NCI-H1694 (cell line): ENCODE measurements around the gene TOP2B.

ENCODE experiments used
- DNase-seq: peaks from one replicate; lab custom pipeline; 2025; lab: John Stamatoyannopoulos, UW

The TOP2B gene, protein sequence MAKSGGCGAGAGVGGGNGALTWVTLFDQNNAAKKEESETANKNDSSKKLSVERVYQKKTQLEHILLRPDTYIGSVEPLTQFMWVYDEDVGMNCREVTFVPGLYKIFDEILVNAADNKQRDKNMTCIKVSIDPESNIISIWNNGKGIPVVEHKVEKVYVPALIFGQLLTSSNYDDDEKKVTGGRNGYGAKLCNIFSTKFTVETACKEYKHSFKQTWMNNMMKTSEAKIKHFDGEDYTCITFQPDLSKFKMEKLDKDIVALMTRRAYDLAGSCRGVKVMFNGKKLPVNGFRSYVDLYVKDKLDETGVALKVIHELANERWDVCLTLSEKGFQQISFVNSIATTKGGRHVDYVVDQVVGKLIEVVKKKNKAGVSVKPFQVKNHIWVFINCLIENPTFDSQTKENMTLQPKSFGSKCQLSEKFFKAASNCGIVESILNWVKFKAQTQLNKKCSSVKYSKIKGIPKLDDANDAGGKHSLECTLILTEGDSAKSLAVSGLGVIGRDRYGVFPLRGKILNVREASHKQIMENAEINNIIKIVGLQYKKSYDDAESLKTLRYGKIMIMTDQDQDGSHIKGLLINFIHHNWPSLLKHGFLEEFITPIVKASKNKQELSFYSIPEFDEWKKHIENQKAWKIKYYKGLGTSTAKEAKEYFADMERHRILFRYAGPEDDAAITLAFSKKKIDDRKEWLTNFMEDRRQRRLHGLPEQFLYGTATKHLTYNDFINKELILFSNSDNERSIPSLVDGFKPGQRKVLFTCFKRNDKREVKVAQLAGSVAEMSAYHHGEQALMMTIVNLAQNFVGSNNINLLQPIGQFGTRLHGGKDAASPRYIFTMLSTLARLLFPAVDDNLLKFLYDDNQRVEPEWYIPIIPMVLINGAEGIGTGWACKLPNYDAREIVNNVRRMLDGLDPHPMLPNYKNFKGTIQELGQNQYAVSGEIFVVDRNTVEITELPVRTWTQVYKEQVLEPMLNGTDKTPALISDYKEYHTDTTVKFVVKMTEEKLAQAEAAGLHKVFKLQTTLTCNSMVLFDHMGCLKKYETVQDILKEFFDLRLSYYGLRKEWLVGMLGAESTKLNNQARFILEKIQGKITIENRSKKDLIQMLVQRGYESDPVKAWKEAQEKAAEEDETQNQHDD (N-terminal part only)

DNA sequence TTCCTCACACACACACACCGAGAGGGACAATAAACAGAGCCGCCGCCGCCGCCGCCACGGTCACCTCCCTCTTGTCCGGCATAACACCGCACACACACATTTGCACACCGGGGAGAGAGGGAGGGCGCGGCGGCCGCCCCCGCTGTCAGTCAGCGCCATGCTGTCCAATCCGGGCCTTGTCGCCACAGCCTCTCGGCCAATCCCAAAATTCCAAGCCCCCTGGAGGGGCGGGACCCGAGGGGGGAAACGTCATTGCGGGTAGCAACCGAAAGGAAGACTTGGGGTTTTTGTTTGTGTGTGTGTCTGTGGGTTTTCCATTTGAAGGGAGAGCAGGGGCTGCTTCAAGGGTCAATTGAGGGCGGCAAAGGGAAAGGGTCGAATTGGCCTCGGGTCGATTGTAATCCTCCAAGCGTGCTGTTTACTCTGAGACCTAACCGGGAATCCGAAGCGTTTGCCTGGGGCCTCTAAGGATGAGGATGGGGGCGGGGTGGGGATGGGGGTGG, at the start of gene TOP2B:
Gene TOP2B (minus strand): TSS at position 96 of the 503 bp plus-strand sequence. CDS start 610 bp downstream, outside the sequence.
- DNase-seq = peak; percentile 48

DNA sequence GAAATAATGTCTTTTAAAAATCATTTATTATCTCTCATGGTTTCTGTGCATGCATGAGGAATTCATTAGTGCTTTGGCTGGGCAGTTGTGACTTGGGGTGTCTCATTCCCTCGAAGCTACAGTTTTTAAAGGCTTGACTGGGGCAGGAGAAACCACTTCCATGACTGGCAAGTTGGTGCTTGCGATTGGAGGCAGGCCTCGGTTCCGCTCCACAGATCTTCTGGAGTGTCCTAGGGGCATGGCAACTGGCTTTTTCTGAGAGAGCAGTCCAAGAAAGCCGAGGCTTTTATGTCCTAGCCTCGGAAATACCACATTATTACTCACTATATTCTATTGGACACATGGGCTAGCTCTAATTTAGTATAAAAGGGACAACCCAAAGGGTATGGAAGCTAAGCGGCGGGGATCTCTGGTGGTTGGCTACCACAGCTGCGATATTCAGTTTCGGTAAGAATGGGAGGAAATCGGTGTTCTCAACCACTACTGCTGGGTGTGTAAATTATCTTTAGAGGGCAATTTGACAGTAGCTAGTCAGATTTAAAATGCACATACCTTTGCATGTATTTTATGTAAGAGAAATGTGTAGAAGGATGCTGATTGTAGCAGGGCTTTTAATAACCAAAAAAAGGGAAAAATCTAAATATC, 48.8 kb upstream of the TOP2B start:
- DNase-seq = no peak

DNA sequence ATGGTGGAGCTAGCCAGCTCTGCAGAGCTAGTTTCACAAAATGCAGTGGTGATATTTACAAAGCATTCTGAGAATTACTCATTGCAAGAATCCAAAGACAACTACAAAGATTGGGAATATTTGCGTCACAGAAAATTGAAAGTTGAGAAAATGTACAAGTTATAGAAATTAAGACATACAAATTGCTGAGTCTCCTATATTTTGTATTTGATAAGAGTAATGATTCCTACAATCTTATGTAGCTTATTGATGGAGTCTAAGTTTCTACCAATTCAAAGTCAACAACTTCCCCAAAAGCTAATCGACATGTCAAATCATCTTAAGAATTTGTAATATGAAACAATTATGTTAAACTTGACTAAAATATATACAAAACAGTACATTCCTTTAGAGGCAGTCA, 46.4 kb upstream of the TOP2B start:
- DNase-seq = no peak

DNA sequence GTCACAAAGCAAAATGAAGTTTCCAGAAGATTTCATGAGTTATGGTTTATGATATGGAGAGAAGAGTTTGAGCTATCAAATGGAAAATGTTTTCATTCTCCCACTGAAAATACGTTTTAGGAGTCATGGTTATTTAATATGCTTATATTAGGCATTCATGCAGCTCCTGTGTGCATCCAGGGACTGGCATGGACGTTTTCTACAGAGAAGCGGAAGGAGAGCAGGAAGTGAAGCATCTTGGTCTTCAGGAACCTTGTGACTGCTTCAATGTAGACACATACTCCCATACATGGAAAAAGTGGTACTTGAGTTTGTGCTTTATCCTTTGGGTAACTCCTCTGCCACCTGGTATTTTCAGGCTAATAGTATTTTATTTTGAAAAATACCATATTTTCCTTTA, 43.3 kb upstream of the TOP2B start:
- DNase-seq = no peak

DNA sequence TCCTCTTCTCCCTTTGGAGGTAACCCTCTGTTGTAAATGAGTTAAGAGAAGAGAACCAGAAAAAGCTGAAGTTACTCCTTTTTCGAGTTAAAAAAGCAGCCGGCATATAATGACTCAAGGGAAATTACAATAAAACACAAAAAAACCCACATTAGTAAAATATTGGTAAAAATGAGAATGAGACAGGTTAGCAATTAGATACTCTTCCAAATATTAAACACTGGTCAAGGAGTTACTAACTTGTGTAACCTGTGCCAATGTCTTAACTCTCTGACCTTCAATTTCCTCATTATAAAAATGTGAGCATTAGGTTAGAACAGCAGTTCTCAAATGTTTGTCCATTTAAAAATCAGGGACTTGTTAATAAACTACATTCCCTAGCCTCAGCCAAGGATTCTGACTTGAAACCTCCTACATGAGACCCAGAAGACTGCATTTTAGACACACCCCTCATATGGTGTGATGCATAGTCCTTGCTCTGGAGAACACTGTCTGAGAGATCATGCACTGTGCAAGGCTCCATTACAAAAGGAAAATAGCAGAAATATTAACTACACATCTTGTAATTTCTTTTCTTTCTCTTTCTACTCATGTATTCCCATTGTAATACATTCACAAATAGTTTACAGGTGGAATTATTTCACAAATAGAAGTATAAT, 42.7 kb upstream of the TOP2B start:
- no peak for DNase-seq

DNA sequence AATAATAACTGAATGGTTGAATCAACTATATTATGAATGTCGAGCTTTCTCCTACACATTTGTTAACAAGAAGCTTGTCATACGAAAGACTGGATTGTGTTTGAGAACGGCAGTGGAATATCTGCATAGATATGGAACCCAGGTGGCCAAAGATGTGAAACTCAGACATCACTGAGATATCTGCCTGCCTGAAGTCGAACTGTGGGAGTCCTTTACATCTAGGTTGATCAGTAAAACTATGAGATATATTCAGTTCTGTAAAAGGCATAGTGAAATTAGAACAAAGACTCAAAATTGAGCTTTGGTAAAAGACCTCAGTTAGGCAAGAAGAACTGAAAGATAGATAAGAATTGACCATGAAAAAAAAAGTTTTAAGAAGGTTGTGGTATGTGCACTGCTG, 41.5 kb upstream of the TOP2B start:
- no peak for DNase-seq

DNA sequence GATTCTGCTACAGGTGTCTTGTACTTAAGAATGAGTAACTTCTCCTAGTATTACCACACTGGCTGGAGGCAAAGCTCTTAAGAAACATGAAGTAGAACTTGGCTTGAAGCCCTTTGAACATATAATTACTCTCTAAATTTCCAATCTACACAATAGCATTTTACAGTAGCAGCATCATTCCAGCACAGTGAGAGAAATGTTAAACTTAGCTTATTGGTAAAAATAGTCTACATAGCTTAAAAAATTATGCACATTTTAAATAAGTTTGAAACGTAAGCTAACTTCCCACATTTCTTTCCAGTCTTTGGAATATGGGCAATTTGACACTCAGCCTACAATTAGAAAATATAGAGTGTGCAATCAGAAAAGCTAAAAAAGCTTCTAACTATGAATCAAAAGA, 32.8 kb upstream of the TOP2B start:
- no peak for DNase-seq

DNA sequence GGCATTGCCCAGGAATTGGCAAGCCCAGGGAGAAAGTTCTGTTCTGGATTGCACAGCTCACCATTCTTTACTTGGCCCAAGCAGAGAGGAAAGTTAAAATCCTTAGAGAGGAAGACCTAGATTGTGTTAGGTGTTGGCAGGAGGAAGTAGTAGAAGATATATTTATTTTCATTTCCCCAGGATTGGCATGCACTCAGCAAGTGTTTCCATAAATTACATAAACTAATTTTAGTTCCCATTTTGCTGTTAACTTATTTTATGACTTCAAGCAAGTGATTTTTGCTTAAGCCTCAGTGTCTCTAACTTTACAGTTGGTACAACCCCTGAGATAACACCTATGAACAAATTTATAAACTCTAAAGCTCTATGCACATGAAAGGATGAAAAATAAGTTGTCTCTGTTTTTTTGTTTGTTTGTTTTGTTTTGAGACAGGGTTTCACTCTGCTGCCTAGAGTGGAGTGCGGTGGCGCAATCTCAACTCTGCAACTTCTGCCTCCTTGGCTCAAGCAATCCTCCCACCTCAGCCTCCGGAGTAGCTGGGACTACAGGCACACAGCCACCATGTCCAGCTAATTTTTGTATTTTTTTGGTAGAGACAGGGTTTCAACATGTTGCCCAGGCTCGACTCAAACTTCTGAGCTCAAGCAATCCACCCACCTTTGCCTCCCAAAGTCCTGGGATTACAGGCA, 31.2 kb upstream of the TOP2B start:
- DNase-seq = no peak

DNA sequence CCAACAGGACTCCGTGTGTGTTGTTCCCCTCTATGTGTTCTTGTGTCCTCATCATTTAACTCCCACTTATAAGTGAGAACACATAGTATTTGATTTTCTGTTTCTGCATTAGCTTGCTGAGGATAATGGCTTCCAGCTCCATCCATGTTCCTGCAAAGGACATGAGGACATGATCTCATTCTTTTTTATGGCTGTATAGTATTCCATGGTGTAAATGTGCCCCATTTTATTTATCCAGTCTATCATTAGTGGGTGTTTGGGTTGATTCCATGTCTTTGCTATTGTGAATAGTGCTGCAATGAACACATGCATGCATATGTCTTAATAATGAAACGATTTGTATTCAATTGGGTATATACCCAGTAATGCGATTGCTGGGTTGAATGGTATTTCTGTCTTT, 28.5 kb upstream of the TOP2B start:
- no peak for DNase-seq

DNA sequence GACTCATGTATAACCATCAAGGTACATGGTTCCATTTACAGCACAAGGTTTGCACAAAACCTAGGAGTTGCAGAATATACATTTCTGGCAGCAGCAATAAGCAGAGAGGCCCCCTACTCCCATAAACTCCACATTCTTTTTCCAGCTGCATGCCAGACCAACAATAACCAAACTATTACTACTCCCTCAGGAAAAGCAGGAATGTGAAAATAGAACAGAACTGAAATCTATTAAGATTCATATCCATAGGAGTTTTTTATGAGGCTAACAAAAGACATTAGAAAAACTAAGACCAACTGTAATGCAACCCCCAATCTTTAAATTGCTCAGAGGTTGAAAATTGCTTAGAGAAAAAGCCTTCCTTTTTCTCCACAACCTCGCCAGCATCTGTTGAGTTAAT, 27.6 kb upstream of the TOP2B start:
- no peak for DNase-seq

DNA sequence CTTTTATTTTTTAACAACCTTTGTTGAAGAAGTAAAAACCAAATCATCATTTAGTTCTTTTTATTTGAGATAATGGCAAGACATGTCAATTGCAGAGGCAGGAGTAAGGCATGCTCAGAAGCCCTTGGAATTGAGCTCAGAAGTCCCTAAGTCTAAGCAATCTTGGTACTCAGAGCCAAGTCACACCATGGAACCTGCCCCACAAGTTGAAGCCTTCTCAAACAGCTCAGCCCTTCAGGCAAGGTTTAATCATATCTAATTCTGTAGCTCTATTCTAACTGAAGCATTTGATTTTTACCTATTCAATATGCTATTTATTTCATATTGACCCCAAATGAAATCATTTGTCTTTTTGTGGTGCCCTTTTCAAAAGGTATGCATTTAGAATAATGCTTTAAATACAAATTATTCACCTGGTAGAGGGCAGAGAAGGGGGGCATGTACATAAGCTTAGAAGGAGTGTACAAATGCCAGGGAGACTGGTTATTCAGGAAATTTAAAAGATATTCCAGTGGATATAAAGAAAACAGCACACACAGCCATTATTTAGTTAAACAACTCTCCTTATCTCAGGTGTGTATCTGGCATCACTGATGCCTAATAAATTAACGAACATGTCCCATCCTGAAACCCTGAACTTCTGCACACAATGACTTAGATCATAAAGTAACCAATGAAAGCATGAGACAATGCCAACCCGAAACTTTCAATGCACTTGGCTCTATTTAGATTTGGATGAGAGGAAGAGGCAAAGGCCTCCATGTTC, 26.2 kb upstream of the TOP2B start:
- no peak for DNase-seq

DNA sequence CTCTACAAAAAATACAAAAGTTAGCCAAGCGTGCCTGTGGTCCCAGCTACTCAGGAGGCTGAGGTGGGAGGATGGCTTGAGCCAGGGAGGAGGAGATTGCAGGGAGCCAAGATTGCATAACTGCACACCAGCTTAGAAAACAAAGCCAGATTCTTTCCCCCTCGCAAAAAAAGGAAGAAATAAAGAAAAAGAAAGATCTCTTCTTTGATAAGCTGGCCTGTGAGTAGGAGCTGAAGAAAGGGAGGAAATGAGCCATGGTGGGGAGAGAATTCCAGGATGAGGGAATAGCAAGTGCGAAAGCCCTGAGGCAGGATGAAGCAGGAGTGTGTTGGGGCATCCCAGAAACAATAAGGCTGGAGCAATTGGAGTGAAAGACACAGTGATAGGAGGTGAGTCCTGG, 24.5 kb upstream of the TOP2B start:
- DNase-seq = no peak

DNA sequence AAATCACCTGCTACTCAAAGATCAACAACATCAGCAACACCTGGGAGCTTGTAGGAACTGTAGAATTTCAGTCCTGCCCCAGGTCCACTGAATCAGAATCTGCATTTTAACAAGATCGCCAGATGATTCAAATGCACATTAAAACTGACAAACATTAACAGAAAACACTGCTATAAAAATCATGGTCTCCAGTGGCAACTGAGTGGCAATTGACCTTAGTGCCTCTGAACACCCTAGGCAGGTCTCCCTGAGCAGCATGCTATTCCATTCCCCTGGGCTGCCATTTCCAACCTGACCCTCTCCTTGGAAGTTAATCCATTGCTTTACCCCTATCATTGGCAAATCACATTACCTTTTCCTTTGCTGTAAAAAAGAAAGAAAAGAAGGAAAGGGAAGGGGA, 23.0 kb upstream of the TOP2B start:
- DNase-seq = no peak

DNA sequence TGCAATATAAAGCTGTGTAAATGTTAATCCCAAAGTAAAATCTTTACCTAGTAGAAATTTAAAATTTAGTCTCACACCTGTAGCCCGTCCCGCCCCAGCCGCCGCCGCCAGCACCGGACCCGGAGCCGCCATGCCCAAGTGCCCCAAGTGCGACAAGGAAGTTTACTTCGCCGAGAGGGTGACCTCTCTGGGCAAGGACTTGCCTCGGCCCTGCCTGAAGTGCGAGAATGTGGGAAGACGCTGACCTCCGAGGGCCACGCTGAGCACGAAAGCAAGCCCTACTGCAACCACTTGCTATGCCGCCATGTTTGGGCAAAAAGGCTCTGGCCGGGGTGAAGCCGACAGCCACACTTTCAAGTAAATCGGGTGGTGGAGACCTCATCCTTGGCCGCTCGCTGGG, 22.1 kb upstream of the TOP2B start:
- DNase-seq = no peak

DNA sequence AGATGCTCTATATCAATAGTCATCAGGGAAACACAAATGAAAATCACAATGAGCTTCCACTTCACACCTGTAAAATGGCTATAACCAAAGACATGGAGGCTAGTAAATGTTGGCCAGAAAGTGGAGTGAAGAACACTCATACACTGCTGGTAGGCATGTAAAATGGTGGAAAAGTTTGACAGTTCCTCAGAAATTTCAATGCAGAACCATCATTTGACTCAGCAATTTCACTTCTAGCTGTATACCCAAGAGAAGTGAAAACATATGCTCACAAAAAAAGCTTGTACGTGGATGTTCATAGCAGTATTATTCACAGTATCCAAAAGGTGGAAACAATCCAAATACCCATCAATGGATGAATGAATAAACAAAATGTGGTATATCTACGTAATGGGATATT, 19.2 kb upstream of the TOP2B start:
- DNase-seq = no peak

DNA sequence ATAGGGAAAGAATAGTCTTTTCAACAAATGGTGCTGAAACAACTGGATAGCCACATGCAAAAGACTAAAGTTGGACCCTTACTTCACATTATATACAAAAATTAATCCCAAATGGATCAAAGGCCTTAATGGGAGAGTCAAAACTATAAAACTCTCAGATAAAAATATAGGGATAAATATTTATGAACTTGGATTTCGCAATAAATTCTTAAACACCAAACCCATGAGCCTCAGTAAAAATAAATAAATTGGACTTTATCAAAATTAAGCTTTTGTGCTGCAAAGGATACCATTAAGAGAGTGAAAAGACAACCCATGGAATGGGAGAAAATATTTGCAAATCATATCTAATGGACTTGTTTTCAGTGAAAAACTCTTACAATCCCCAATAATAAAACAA, 18.7 kb upstream of the TOP2B start:
- no peak for DNase-seq

DNA sequence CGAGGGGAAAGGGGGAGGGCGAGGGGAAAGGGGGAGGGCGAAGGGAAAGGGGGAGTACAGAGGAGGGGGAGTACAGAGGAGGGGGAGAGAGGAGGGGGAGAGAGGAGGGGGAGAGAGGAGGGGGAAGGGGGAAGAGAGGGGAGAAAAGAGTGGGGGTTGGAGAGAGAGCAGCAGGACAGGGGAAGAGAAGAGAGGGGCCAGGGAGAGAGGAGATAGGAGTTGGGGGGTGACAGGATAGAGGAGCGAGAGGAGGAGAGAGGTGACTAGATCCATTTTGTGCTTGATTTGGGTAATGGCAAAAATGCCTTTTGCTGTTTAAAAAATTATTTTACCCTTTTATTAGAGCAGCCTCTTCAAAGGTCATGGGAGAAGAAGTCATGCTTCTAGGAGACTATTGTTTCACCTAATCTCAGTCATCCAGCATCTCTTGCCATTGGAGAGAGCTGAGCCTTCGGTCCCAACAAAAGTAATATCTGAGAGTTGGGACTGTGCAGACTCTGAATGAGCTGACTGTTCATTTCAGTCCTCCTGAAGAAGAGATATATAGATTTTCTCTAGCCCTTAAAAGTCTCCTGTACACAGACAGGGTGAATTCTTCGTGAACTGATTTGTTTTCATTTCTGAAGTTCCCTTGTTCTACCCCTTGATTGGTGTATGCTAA, 15.1 kb upstream of the TOP2B start:
- no peak for DNase-seq

DNA sequence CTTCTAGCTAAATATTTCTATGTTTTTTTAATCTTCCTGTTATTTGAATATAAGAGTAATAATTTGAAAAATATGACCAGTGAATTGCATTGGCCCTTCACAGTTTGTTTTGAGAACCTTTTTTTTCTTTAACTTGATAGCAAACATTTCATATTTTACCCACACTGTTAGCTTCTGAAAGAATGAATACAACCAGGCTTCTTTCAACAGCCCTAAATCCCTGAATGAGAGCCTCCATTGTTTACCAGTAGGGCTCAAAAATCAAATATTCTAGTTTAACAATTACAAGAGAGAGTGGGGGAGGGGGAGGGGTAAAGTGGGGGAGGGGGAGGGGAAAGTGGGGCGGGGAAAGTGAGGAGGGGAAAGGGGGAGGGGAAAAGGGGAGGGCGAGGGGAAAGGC, 14.5 kb upstream of the TOP2B start:
- no peak for DNase-seq

DNA sequence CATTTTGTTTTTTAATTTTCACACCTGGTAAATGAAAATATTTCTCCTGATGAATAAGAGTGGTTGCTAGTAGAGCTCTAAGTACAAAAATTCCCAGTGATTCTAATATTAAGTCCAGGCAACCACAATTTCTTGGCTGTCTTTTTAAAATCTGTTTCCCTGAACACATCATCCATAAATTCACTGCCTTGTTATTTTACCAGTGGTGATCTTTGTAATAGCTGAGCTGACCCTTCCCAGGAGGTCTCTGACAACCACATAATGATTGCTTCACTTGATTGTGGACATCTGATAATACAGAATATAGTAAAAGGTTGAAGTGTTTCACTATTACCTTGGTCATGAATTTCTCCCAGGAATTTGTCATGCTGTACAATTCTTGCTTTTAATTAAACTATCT, 13.9 kb upstream of the TOP2B start:
- no peak for DNase-seq

DNA sequence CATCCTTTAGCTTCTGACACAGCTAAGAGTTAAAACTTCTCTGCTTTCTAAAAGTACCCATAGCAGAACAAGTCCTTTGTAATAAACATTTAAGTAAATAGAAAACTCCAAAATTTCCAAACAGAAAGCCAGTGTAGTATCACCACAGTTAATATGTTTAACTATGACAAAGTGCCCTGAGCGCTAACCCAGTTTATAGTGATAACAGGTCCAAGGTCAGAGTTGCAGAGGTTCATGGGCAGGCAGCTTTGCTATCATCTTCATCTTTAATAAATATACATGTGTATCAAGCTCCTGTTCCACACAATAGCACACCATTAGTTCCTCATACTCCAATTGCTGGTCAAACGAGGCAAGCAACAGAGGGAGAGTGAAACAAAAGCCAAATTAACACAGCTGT, 12.4 kb upstream of the TOP2B start:
- no peak for DNase-seq
